Caco-2 (cell line): ENCODE results near the gene FJX1. TPM values are rescaled to one million over a fixed set of nuclear protein-coding genes. Genes with fewer than 3 reads are reported as not detected.

Source experiments
- BruUV-seq: library from RNA; stranded (reverse); fragments of 400-500 nt; replicated peaks from 2 replicates; lab custom pipeline; 2021; lab: Mats Ljungman, UMichigan
- CTCF ChIA-PET: fragments of 300-600 bp; sonication (Branson Sonifier 250); formaldehyde crosslinking; loops from one replicate; lab custom pipeline; 2022; ENCODE audit warnings: antibody characterized with exemption; lab: Charles Lee
- POLR2A ChIA-PET: fragments of 300-600 bp; sonication (Branson Sonifier 250); formaldehyde crosslinking; loops from one replicate; lab custom pipeline; 2022; ENCODE audit warnings: antibody characterized with exemption; lab: Charles Lee
- DNase-seq, 2 experiments: peaks; one replicate each; pipeline versions ENCODE4 v3.0.0 to v3.0.0-alpha.2; 2020 to 2022
- H3K27me3 ChIP-seq: replicated peaks from 2 replicates; pipeline ENCODE4 v1.6.0; 2011; ENCODE audit warnings: low read length; ENCODE audit not compliant: control insufficient read depth, insufficient read depth
- H3K36me3 ChIP-seq: 2 replicates; pipeline ENCODE4 v1.5.1; 2011; ENCODE audit warnings: low read length; ENCODE audit not compliant: control insufficient read depth, insufficient read depth
- H3K4me1 ChIP-seq: fragments of 250-450 bp; sonication (Bioruptor Pico); 2 replicates; pipeline ENCODE4 v1.5.1; 2020; ENCODE audit warnings: mild to moderate bottlenecking
- H3K4me3 ChIP-seq: 2 replicates; pipeline ENCODE4 v1.5.1; 2011; ENCODE audit warnings: low read depth, mild to moderate bottlenecking, control low read depth, low read length
- H3K9me3 ChIP-seq: fragments of 250-450 bp; sonication (Bioruptor Pico); 2 replicates; pipeline ENCODE4 v1.5.1; 2020; ENCODE audit warnings: mild to moderate bottlenecking, moderate library complexity
- H3K27ac Mint-ChIP-seq: one replicate; pipeline ENCODE4 v1.8.0; 2022; ENCODE audit warnings: mixed read lengths; ENCODE audit not compliant: unreplicated experiment
- H3K27me3 Mint-ChIP-seq: one replicate; pipeline ENCODE4 v1.8.0; 2022; ENCODE audit warnings: mixed read lengths; ENCODE audit not compliant: insufficient read depth, unreplicated experiment
- H3K36me3 Mint-ChIP-seq: one replicate; pipeline ENCODE4 v1.8.0; 2022; ENCODE audit warnings: mild to moderate bottlenecking, mixed read lengths; ENCODE audit not compliant: insufficient read depth, unreplicated experiment
- H3K4me1 Mint-ChIP-seq: one replicate; pipeline ENCODE4 v1.8.0; 2022; ENCODE audit warnings: low read depth, mixed read lengths; ENCODE audit not compliant: unreplicated experiment
- H3K4me3 Mint-ChIP-seq: one replicate; pipeline ENCODE4 v1.8.0; 2022; ENCODE audit warnings: mild to moderate bottlenecking, moderate library complexity, mixed read lengths; ENCODE audit not compliant: unreplicated experiment
- H3K9me3 Mint-ChIP-seq: one replicate; pipeline ENCODE4 v1.8.0; 2022; ENCODE audit warnings: mixed read lengths; ENCODE audit not compliant: unreplicated experiment
- intact Hi-C: fragments of 100-400 bp; cut with micrococcal nuclease; formaldehyde crosslinking; loops from one replicate; pipeline ENCODE4 v1.10.0; 2022; ENCODE audit not compliant: unreplicated experiment
- total RNA-seq: library from RNA; stranded (reverse); gene quantifications from 2 replicates; pipeline ENCODE4 v1.2.3, GENCODE V29; 2022
- TF ChIP-seq, protein P1 (sequence below), 2 experiments: fragments of 200-600 bp in 1 of 2; IDR thresholded peaks; 1 replicate in 1 of 2; 2 replicates in 1 of 2; pipeline versions ENCODE4 v1.5.1 to v1.8.0; 2011 to 2022; ENCODE audit warnings: antibody characterized with exemption in 1 of 2, control low read depth in 1 of 2, inconsistent platforms in 1 of 2, low read depth in 1 of 2, low read length in 1 of 2, mild to moderate bottlenecking in 1 of 2, moderate library complexity in 1 of 2; ENCODE audit not compliant: insufficient read depth in 1 of 2, severe bottlenecking in 1 of 2, unreplicated experiment in 1 of 2

FJX1 gene
- total RNA-seq, 1 experiment from 2014 or later: 14.4 TPM

- Histone ChIP-seq H3K27me3 (no peaks in the 10 kb centered on the region), H3K9me3 (no peaks in the 10 kb centered on the region), H3K4me3 (no peak overlapping the region), H3K4me1 (no peaks in the 10 kb centered on the region), H3K36me3 (no peaks in the 10 kb centered on the region)
- no peak for DNase-seq
- H3K9me3 Mint-ChIP-seq: no peaks in the 10 kb centered on the region
- no peak overlapping the region for H3K27ac Mint-ChIP-seq
- no TSS peak for BruUV-seq
- TF ChIP-seq, protein P1, sequence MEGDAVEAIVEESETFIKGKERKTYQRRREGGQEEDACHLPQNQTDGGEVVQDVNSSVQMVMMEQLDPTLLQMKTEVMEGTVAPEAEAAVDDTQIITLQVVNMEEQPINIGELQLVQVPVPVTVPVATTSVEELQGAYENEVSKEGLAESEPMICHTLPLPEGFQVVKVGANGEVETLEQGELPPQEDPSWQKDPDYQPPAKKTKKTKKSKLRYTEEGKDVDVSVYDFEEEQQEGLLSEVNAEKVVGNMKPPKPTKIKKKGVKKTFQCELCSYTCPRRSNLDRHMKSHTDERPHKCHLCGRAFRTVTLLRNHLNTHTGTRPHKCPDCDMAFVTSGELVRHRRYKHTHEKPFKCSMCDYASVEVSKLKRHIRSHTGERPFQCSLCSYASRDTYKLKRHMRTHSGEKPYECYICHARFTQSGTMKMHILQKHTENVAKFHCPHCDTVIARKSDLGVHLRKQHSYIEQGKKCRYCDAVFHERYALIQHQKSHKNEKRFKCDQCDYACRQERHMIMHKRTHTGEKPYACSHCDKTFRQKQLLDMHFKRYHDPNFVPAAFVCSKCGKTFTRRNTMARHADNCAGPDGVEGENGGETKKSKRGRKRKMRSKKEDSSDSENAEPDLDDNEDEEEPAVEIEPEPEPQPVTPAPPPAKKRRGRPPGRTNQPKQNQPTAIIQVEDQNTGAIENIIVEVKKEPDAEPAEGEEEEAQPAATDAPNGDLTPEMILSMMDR (IDR thresholded peaks at IDR 0.05; ENCODE audit: insufficient read depth in 1 of 2, low read depth in 1 of 2, low read length in 1 of 2, severe bottlenecking in 1 of 2, unreplicated experiment in 1 of 2): no peak
- no peak overlapping the region for H3K4me3 Mint-ChIP-seq
- POLR2A ChIA-PET: no interaction called here
- peaks cover 4% of the 10 kb centered on the region for H3K27me3 Mint-ChIP-seq
- H3K36me3 Mint-ChIP-seq: peaks cover 5% of the 10 kb centered on the region
- CTCF ChIA-PET: no interaction called here
- no peaks in the 10 kb centered on the region for H3K4me1 Mint-ChIP-seq
- intact Hi-C loops: no loop called here
Measured at GRCh38 chr11:35654711-35655110, 36.5 kb downstream of the FJX1 start.

DNA sequence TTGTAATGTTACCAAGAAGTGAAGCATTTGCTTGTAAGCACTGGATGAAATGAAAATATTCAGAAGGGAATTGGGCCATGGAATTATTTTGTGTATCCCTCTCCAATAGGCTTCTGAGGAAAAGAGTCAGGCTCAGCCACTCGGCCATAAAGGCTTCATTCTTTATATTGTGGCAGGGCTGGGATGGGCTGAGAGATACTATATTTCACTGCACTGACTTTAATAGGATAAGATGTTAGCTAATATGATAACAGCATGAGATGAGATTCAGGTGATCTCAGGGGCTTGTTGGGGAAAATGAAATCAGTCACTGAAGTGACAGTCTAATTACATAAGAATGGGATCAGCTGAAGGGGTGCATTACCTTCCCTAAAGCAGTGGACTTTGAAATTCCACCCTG lies 37.0 kb downstream of the FJX1 start:
- Mint-ChIP-seq H3K36me3 (peaks cover 5% of the 10 kb centered on the region), H3K27ac (no peak overlapping the region), H3K4me3 (no peak overlapping the region), H3K27me3 (peaks cover 4% of the 10 kb centered on the region), H3K4me1 (no peaks in the 10 kb centered on the region), H3K9me3 (no peaks in the 10 kb centered on the region)
- DNase-seq: no peak
- Histone ChIP-seq H3K4me3 (no peak overlapping the region), H3K9me3 (no peaks in the 10 kb centered on the region), H3K36me3 (no peaks in the 10 kb centered on the region), H3K27me3 (no peaks in the 10 kb centered on the region), H3K4me1 (no peaks in the 10 kb centered on the region)
- POLR2A ChIA-PET: no interaction called here
- no TSS peak for BruUV-seq
- intact Hi-C loops: no loop called here
- TF ChIP-seq, protein P1 (IDR thresholded peaks at IDR 0.05; ENCODE audit: insufficient read depth in 1 of 2, low read depth in 1 of 2, low read length in 1 of 2, severe bottlenecking in 1 of 2, unreplicated experiment in 1 of 2): no peak
- CTCF ChIA-PET: no interaction called here

DNA sequence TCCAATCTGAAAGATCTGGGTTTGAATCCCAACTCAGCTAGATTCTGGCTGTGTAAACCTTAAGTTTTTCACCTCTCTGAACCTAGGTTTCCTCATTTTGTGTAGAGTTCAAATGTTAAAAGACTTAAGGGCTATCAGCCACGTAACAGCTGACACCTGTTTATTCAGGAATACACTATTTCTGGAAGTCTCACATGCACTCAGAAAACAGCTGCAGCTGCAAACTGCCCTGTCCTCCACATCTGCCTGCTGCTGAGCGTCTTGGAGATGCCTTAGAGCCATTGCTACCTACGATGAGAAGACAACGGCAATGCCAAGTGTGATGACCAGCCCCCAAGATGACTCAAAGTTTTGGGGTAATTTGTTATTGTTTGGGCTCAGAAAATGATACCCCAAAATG lies 37.6 kb downstream of the FJX1 start:
- ChIA-PET POLR2A (no interaction called here), CTCF (no interaction called here)
- Histone ChIP-seq H3K9me3 (no peaks in the 10 kb centered on the region), H3K4me3 (no peak overlapping the region), H3K27me3 (no peaks in the 10 kb centered on the region), H3K36me3 (no peaks in the 10 kb centered on the region), H3K4me1 (no peaks in the 10 kb centered on the region)
- Mint-ChIP-seq H3K27me3 (peaks cover 4% of the 10 kb centered on the region), H3K36me3 (peaks cover 5% of the 10 kb centered on the region), H3K27ac (no peak overlapping the region), H3K9me3 (no peaks in the 10 kb centered on the region), H3K4me3 (no peak overlapping the region), H3K4me1 (no peaks in the 10 kb centered on the region)
- BruUV-seq: no TSS peak
- intact Hi-C loops: no loop called here
- DNase-seq: no peak
- TF ChIP-seq, protein P1 (IDR thresholded peaks at IDR 0.05; ENCODE audit: insufficient read depth in 1 of 2, low read depth in 1 of 2, low read length in 1 of 2, severe bottlenecking in 1 of 2, unreplicated experiment in 1 of 2): no peak
